Thoracic aorta (tissue), 2 donors: ENCODE results near the gene RPS6KB2. TPM values are rescaled to one million over a fixed set of nuclear protein-coding genes. Genes with fewer than 3 reads are reported as not detected.

Source experiments
- ATAC-seq: fragments of 150-250 bp; one replicate; pipeline ENCODE4 v1.8.0; 2017; ENCODE audit warnings: low read depth; ENCODE audit not compliant: insufficient number of reproducible peaks, low FRiP score
- DNase-seq: peaks from one replicate; pipeline ENCODE4 v3.0.0-alpha.2; 2020; ENCODE audit warnings: low spot score
- H3K27ac ChIP-seq, 2 donors: fragments of 200-600 bp; sonication (generic); 1 replicate in 1 of 2; 2 replicates in 1 of 2; pipeline ENCODE4 v1.5.1; 2016; ENCODE audit warnings: mild to moderate bottlenecking in 2 of 2, moderate library complexity in 2 of 2
- H3K27me3 ChIP-seq: fragments of 200-600 bp; sonication (generic); replicated peaks from 2 replicates; pipeline ENCODE4 v1.6.0; 2016; ENCODE audit warnings: mild to moderate bottlenecking; ENCODE audit not compliant: insufficient read depth
- H3K36me3 ChIP-seq: fragments of 200-600 bp; sonication (generic); one replicate; pipeline ENCODE4 v1.5.1; 2016
- H3K4me1 ChIP-seq, 2 donors: fragments of 200-600 bp; sonication (generic); 1 replicate in 1 of 2; 2 replicates in 1 of 2; pipeline versions ENCODE4 v1.5.1 to v1.6.0; 2016; ENCODE audit warnings: low read depth in 2 of 2, mild to moderate bottlenecking in 1 of 2; ENCODE audit not compliant: control insufficient read depth in 1 of 2
- H3K4me3 ChIP-seq: fragments of 200-600 bp; sonication (generic); 2 replicates; pipeline ENCODE4 v1.5.1; 2016; ENCODE audit warnings: mild to moderate bottlenecking
- H3K9me3 ChIP-seq: fragments of 200-600 bp; sonication (generic); 2 replicates; pipeline ENCODE4 v1.5.1; 2016
- total RNA-seq, 2 donors: library from RNA; depleted of rRNA; stranded (reverse); fragments of >200 nt; gene quantifications; one replicate each; pipeline versions ENCODE4 v1.1.0 to v1.2.3, GENCODE V29; 2016
- TF ChIP-seq, protein P1 (sequence below): fragments of 200-600 bp; sonication (generic); IDR thresholded peaks from one replicate; pipeline ENCODE4 v1.5.1; 2019; ENCODE audit warnings: antibody characterized with exemption

Gene RPS6KB2
- total RNA-seq, 2 donors from 2014 or later = 68.3 to 69.3 TPM

DNA sequence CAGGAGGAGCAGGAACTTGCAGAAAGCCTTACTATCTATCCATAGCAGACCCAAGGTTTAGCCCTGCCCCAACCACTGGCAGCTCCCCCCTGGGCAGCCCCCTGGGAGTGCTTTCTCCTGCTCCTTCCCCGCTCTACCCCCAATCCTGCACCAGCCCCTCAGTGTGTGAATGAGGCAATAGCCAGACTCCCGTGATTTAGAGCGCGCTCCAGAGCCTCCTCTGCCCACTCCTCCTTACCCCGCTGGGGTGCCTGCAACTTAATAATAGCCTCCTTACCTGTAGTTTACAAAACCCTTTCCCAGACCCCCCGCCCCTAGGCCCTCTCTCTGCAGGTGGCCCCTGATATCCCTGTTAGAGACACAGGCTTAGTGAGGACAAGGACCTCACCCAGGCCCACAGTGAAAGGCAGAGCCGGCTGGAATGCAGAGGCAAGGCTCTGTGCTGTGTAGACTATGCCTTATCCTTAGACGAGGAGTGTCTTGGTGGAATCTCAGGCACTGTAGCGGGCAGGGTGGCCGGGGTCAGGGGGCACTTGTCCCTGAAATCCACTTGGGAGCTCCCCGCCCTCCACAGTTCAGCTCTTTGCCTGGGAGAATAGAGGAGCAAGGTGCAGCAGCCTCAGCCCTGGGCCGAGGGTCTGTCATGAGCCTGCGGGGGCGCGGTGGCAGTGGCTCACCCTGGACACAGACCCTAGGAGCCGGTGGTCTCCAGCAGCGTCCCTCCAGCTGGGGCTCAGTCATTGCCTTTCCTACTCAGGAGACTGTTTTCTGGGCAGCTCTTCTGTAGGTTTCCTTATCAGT, 17.1 kb upstream of the RPS6KB2 start:
- H3K27ac ChIP-seq = no peak overlapping the region
- no peaks in the 10 kb centered on the region for H3K36me3 ChIP-seq
- H3K9me3 ChIP-seq = no peaks in the 10 kb centered on the region
- ATAC-seq (no peak), DNase-seq (no peak)
- peaks cover 4 to 11% of the 10 kb centered on the region in 2 donors for H3K4me1 ChIP-seq
- H3K27me3 ChIP-seq = no peaks in the 10 kb centered on the region
- TF ChIP-seq, protein P1, sequence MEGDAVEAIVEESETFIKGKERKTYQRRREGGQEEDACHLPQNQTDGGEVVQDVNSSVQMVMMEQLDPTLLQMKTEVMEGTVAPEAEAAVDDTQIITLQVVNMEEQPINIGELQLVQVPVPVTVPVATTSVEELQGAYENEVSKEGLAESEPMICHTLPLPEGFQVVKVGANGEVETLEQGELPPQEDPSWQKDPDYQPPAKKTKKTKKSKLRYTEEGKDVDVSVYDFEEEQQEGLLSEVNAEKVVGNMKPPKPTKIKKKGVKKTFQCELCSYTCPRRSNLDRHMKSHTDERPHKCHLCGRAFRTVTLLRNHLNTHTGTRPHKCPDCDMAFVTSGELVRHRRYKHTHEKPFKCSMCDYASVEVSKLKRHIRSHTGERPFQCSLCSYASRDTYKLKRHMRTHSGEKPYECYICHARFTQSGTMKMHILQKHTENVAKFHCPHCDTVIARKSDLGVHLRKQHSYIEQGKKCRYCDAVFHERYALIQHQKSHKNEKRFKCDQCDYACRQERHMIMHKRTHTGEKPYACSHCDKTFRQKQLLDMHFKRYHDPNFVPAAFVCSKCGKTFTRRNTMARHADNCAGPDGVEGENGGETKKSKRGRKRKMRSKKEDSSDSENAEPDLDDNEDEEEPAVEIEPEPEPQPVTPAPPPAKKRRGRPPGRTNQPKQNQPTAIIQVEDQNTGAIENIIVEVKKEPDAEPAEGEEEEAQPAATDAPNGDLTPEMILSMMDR = no peak
- no peak overlapping the region for H3K4me3 ChIP-seq

- Histone ChIP-seq H3K4me3 (no peak overlapping the region), H3K4me1 (peaks cover 9 to 17% of the 10 kb centered on the region in 2 donors), H3K27ac (no peak overlapping the region), H3K9me3 (no peaks in the 10 kb centered on the region), H3K36me3 (no peaks in the 10 kb centered on the region), H3K27me3 (no peaks in the 10 kb centered on the region)
- DNase-seq (no peak), ATAC-seq (no peak)
- TF ChIP-seq, protein P1 = no peak
These were observed 16.5 kb upstream of the RPS6KB2 start for GRCh38 chr11:67411785-67412152.

DNA sequence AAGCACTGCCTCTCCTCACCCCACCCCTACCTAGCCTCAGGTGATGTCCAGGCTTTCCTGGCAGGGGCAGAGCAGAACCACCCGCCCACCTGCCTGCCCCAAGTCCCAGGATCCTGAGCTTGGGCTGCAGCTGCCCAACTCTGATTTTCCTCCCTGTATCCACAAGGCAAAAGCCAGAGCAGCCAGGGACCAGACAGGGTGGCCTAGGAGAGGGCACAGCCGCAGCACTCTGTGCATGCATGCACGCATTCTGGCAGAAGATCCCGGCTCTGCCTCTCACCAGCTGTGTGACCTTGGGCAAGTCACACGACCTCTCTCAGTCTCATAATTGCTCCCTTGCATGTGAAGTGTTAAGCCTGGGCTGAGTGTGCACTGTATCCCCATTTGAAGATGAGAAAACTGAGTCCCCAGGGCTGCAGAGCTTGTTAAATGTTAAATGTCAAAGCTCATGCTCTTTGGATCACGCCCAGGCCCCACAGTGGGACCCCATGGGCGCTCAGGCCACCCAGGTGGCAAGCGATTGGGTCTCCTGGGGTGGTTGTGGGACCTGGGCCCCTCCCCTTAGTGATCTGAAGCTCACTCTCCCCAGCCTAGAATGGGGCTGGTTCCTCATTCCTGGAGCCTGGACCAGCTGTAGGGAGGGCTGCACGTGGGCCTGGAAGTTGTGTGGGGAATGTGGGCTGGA, 15.7 kb upstream of the RPS6KB2 start:
- no peak for ATAC-seq
- no peak for DNase-seq
- TF ChIP-seq, protein P1 = no peak
- Histone ChIP-seq H3K9me3 (no peaks in the 10 kb centered on the region), H3K36me3 (no peaks in the 10 kb centered on the region), H3K4me1 (peaks cover 9 to 25% of the 10 kb centered on the region in 2 donors), H3K27me3 (no peaks in the 10 kb centered on the region), H3K4me3 (no peak overlapping the region), H3K27ac (no peak overlapping the region)

- no peak for DNase-seq
- Histone ChIP-seq H3K27me3 (no peaks in the 10 kb centered on the region), H3K9me3 (no peaks in the 10 kb centered on the region), H3K4me1 (peaks cover 9 to 32% of the 10 kb centered on the region in 2 donors), H3K36me3 (no peaks in the 10 kb centered on the region), H3K4me3 (no peak overlapping the region), H3K27ac (no peak overlapping the region)
- TF ChIP-seq, protein P1 = no peak
- no peak for ATAC-seq
These were observed 14.9 kb upstream of the RPS6KB2 start for GRCh38 chr11:67413266-67413849.
